SU-DHL-6 (cell line): Measurements from ENCODE around the gene ACBD6.

Experiments used
- CTCF ChIP-seq: fragments of 200-600 bp; sonication (generic); IDR thresholded peaks from one replicate; pipeline ENCODE4 v1.5.1; 2017; ENCODE audit warnings: antibody characterized with exemption, mild to moderate bottlenecking, low read length, moderate library complexity; ENCODE audit not compliant: insufficient read depth, poor library complexity, severe bottlenecking
- EZH2phosphoT487 ChIP-seq: fragments of 200-600 bp; sonication (generic), shearing (Covaris generic); conservative IDR thresholded peaks from 2 replicates; pipeline ENCODE4 v1.6.1; 2018; ENCODE audit warnings: mild to moderate bottlenecking, antibody characterized with exemption, low read length, moderate library complexity, mixed read lengths

- TF ChIP-seq CTCF (no peak), EZH2phosphoT487 (no peak)
Measured at GRCh38 chr1:180376800-180377199, 125.6 kb downstream of the ACBD6 start.
